Endothelial cell of umbilical vein (primary cell): ENCODE data around the gene MRPL9. TPM values are rescaled to one million over a fixed set of nuclear protein-coding genes. Genes with fewer than 3 reads are reported as not detected.

ENCODE experiments used
- BruUV-seq: library from RNA; stranded (reverse); fragments of 400-500 nt; replicated peaks from 2 replicates; lab custom pipeline; 2021; lab: Mats Ljungman, UMichigan
- CTCF ChIA-PET: fragments of 300-600, 350-600 bp; sonication (Branson Sonifier 250); formaldehyde crosslinking; loops from one replicate; lab custom pipeline; 2021; ENCODE audit warnings: antibody characterized with exemption, inconsistent platforms; lab: Charles Lee
- POLR2A ChIA-PET: fragments of 300-600, 350-600 bp; sonication (Branson Sonifier 250); formaldehyde crosslinking; loops from one replicate; lab custom pipeline; 2021; ENCODE audit warnings: antibody characterized with exemption, inconsistent platforms; lab: Charles Lee
- DNase-seq: peaks from one replicate; pipeline ENCODE4 v3.0.0-alpha.2; 2011; ENCODE audit warnings: low read depth, low spot score
- FAIRE-seq: peaks from 2 replicates; lab custom pipeline; 2011; peaks lifted over from hg19 to GRCh38; lab: Jason Lieb, UNC
- H2AFZ ChIP-seq: 2 replicates; pipeline ENCODE4 v1.6.0; 2012; ENCODE audit warnings: low read depth, low read length, control low read depth, inconsistent platforms
- H3K27ac ChIP-seq: 2 replicates; pipeline ENCODE4 v1.5.1; 2011; ENCODE audit warnings: low read depth, mild to moderate bottlenecking, control low read depth, low read length, moderate library complexity; ENCODE audit not compliant: insufficient read depth
- H3K27me3 ChIP-seq, 2 experiments: 2 replicates each; pipeline versions ENCODE4 v1.6.0 to v1.6.1; 2011; ENCODE audit warnings: low read length in 2 of 2, mixed read lengths in 1 of 2; ENCODE audit not compliant: control insufficient read depth in 2 of 2, insufficient read depth in 2 of 2
- H3K36me3 ChIP-seq, 2 experiments: 2 replicates in 1 of 2; 3 replicates in 1 of 2; pipeline ENCODE4 v1.5.1; 2011; ENCODE audit warnings: low read length in 2 of 2, mild to moderate bottlenecking in 1 of 2, moderate library complexity in 1 of 2; ENCODE audit not compliant: control insufficient read depth in 2 of 2, insufficient read depth in 2 of 2; ENCODE audit errors: extremely low read depth in 1 of 2
- H3K4me1 ChIP-seq: 3 replicates; pipeline ENCODE4 v1.5.1; 2011; ENCODE audit warnings: mild to moderate bottlenecking, low read length; ENCODE audit not compliant: control insufficient read depth, insufficient read depth; ENCODE audit errors: extremely low read depth
- H3K4me2 ChIP-seq: 2 replicates; pipeline ENCODE4 v1.6.1; 2011; ENCODE audit warnings: low read length, control low read depth, mixed read lengths; ENCODE audit not compliant: insufficient read depth
- H3K4me3 ChIP-seq, 3 experiments: fragments of 200-600 bp in 1 of 3; sonication (generic), shearing (Covaris generic) in 1 of 3; replicated peaks in 1 of 3; 2 replicates each; pipeline ENCODE4 v1.5.1; 2011 to 2016; ENCODE audit warnings: control low read depth in 3 of 3, low read length in 3 of 3, mild to moderate bottlenecking in 2 of 3, inconsistent platforms in 1 of 3, low read depth in 1 of 3, moderate library complexity in 1 of 3; ENCODE audit not compliant: insufficient read depth in 1 of 3
- H3K79me2 ChIP-seq: 2 replicates; pipeline ENCODE4 v1.6.0; 2012; ENCODE audit warnings: low read length, inconsistent platforms; ENCODE audit not compliant: control insufficient read depth, insufficient read depth
- H3K9ac ChIP-seq: replicated peaks from 2 replicates; pipeline ENCODE3; 2011; ENCODE audit warnings: low read length, control low read depth; ENCODE audit not compliant: insufficient read depth; ENCODE audit errors: extremely low read depth
- H3K9me1 ChIP-seq: replicated peaks from 3 replicates; pipeline ENCODE4 v1.6.0; 2011; ENCODE audit warnings: mild to moderate bottlenecking, low read length; ENCODE audit not compliant: control insufficient read depth, insufficient read depth; ENCODE audit errors: extremely low read depth
- H3K9me3 ChIP-seq: replicated peaks from 2 replicates; pipeline ENCODE4 v1.5.1; 2012; ENCODE audit warnings: low read length, inconsistent platforms; ENCODE audit not compliant: control insufficient read depth, insufficient read depth
- H4K20me1 ChIP-seq: replicated peaks from 2 replicates; pipeline ENCODE3; 2011; ENCODE audit warnings: mild to moderate bottlenecking, low read length; ENCODE audit not compliant: control insufficient read depth, insufficient read depth; ENCODE audit errors: extremely low read depth
- CTCF ChIP-seq, 2 donors: IDR thresholded peaks; 1 replicate in 1 of 2; 2 replicates in 1 of 2; pipeline ENCODE4 v1.5.1; 2011; ENCODE audit warnings: low read length in 2 of 2, mild to moderate bottlenecking in 2 of 2, moderate library complexity in 2 of 2, control low read depth in 1 of 2, inconsistent platforms in 1 of 2, low read depth in 1 of 2; ENCODE audit not compliant: insufficient read depth in 1 of 2; ENCODE audit errors: extremely low read depth in 1 of 2
- EZH2 ChIP-seq: IDR thresholded peaks from 2 replicates; pipeline ENCODE4 v1.6.1; 2012; ENCODE audit warnings: borderline replicate concordance, low read depth, mild to moderate bottlenecking, moderate library complexity, low read length, inconsistent platforms; ENCODE audit not compliant: severe bottlenecking
- FOS ChIP-seq: IDR thresholded peaks from 2 replicates; pipeline ENCODE4 v1.6.1; 2011; ENCODE audit warnings: mild to moderate bottlenecking, low read length, moderate library complexity, borderline replicate concordance; ENCODE audit not compliant: insufficient read depth
- GATA2 ChIP-seq: IDR thresholded peaks from 2 replicates; pipeline ENCODE4 v1.7.0; 2011; ENCODE audit warnings: low read depth, mild to moderate bottlenecking, moderate library complexity, mixed read lengths, low read length; ENCODE audit not compliant: insufficient read length, insufficient read depth
- JUN ChIP-seq: IDR thresholded peaks from 2 replicates; pipeline ENCODE4 v1.6.1; 2011; ENCODE audit warnings: borderline replicate concordance, low read depth; ENCODE audit not compliant: insufficient read length, insufficient read depth
- MAX ChIP-seq: IDR thresholded peaks from 2 replicates; pipeline ENCODE4 v1.6.1; 2011; ENCODE audit not compliant: insufficient read depth, insufficient read length
- MYC ChIP-seq: IDR thresholded peaks from one replicate; pipeline ENCODE4 v1.6.1; 2011; ENCODE audit warnings: mild to moderate bottlenecking, low read depth, low read length
- POLR2A ChIP-seq: IDR thresholded peaks from 2 replicates; pipeline ENCODE4 v1.6.1; 2012; ENCODE audit warnings: low read depth, mild to moderate bottlenecking, control low read depth, low read length
- POLR2AphosphoS5 ChIP-seq: IDR thresholded peaks from 2 replicates; pipeline ENCODE4 v1.6.1; 2012; ENCODE audit warnings: low read depth, mild to moderate bottlenecking, control low read depth, low read length, moderate library complexity; ENCODE audit not compliant: insufficient read depth
- dilution Hi-C: fragments of 300-500 bp; cut with MboI; formaldehyde crosslinking; loops from one replicate; pipeline ENCODE4 v1.15.0; 2019; ENCODE audit warnings: low sequenced_read_pairs; ENCODE audit not compliant: extremely low pct_ligation_motif_present
- intact Hi-C: fragments of 100-400 bp; cut with micrococcal nuclease; formaldehyde crosslinking; loops from one replicate; pipeline ENCODE4 v1.10.0; 2022
- polyA plus RNA-seq, 4 experiments: library from polyadenylated mRNA; depleted of rRNA in 3 of 4; stranded (reverse) in 3 of 4; unstranded in 1 of 4; fragments of >200 nt; gene quantifications; 2 replicates each; pipeline versions ENCODE4 v1.2.1 to v1.2.3, GENCODE V29; 2011 to 2012; ENCODE audit warnings: missing spikeins in 1 of 4
- total RNA-seq: library from RNA; stranded (reverse); gene quantifications from 2 replicates; pipeline ENCODE4 v1.2.3, GENCODE V29; 2021

Gene MRPL9
- total and polyA plus RNA-seq, 2 donors (not counting 3 experiments of a cell fraction or from before 2014, with no cell fraction given): 79.1 to 112 TPM

- ChIA-PET POLR2A (no interaction called here), CTCF (no interaction called here)
- no TSS peak for BruUV-seq
- Histone ChIP-seq H3K4me1 (no peaks in the 10 kb centered on the region), H3K9ac (no peak overlapping the region), H3K79me2 (no peaks in the 10 kb centered on the region), H3K4me3 (no peak overlapping the region), H3K9me3 (no peaks in the 10 kb centered on the region), H3K9me1 (no peaks in the 10 kb centered on the region), H4K20me1 (no peaks in the 10 kb centered on the region), H3K4me2 (no peak overlapping the region), H3K36me3 (no peaks in the 10 kb centered on the region), H3K27ac (no peak overlapping the region), H2AFZ (no peak overlapping the region), H3K27me3 (peaks cover 4 to 7% of the 10 kb centered on the region in 2 experiments)
- intact Hi-C loops (no loop called here), dilution Hi-C loops (no loop called here)
- TF ChIP-seq POLR2A: no peak
- no peak for TF ChIP-seq POLR2AphosphoS5
- no peak for TF ChIP-seq MYC
- TF ChIP-seq FOS: no peak
- no peak for TF ChIP-seq CTCF (IDR thresholded peaks at IDR 0.05; ENCODE audit: extremely low read depth in 1 of 2, insufficient read depth in 1 of 2, low read depth in 1 of 2, low read length in 2 of 2)
- no peak for TF ChIP-seq MAX
- no peak for TF ChIP-seq EZH2
- TF ChIP-seq GATA2: no peak
- no peak for TF ChIP-seq JUN
- FAIRE-seq (no peak), DNase-seq (no peak)
Observed at GRCh38 chr1:151800830-151801229, 37.5 kb upstream of the MRPL9 start.
